SK-N-SH treated with all-trans-retinoic acid at 6 μM for 48 hours (cell line): ENCODE measurements around the gene CHPF2.

ENCODE experiments used
- ATAC-seq: fragments of 200-7000 bp; cut with Tn5 transposase; 3 replicates; pipeline ENCODE4 v1.9.1; 2020; ENCODE audit warnings: mild to moderate bottlenecking, moderate library complexity
- ARNTL ChIP-seq: fragments of 450-650 bp; formaldehyde crosslinking; IDR thresholded peaks from 2 replicates; pipeline ENCODE4 v1.5.0; 2020; ENCODE audit warnings: low read depth, mild to moderate bottlenecking, moderate library complexity, borderline replicate concordance
- BACH2 ChIP-seq: fragments of 250-450 bp; sonication (Bioruptor Pico); IDR thresholded peaks from 2 replicates; pipeline ENCODE4 v1.9.0; 2021; ENCODE audit warnings: mild to moderate bottlenecking, borderline replicate concordance
- CSDC2 ChIP-seq: fragments of 250-450 bp; sonication (Bioruptor Pico); IDR thresholded peaks from 2 replicates; pipeline ENCODE4 v1.5.0; 2020; ENCODE audit warnings: mild to moderate bottlenecking, moderate library complexity
- CSRNP3 ChIP-seq: fragments of 250-450 bp; sonication (Bioruptor Pico); IDR thresholded peaks from 2 replicates; pipeline ENCODE4 v1.5.1; 2021; ENCODE audit warnings: mild to moderate bottlenecking, moderate library complexity
- ESRRG ChIP-seq: fragments of 250-450 bp; sonication (Bioruptor Pico); IDR thresholded peaks from 2 replicates; pipeline ENCODE4 v1.6.1; 2021; ENCODE audit warnings: mild to moderate bottlenecking
- GLIS3 ChIP-seq: fragments of 250-450 bp; sonication (Bioruptor Pico); IDR thresholded peaks from 2 replicates; pipeline ENCODE4 v1.5.0; 2020; ENCODE audit warnings: mild to moderate bottlenecking, moderate library complexity
- ISL1 ChIP-seq: fragments of 250-450 bp; sonication (Bioruptor Pico); IDR thresholded peaks from 2 replicates; pipeline ENCODE4 v2.1.2; 2022; ENCODE audit warnings: mild to moderate bottlenecking, moderate library complexity
- OSR1 ChIP-seq: fragments of 250-450 bp; sonication (Bioruptor Pico); IDR thresholded peaks from 2 replicates; pipeline ENCODE4 v1.8.0; 2022; ENCODE audit warnings: moderate library complexity, mild to moderate bottlenecking, inconsistent platforms
- PATZ1 ChIP-seq: fragments of 250-450 bp; sonication (Bioruptor Pico); IDR thresholded peaks from 2 replicates; pipeline ENCODE4 v1.8.0; 2020; ENCODE audit warnings: mild to moderate bottlenecking, moderate library complexity, borderline replicate concordance
- POU6F1 ChIP-seq: fragments of 250-450 bp; sonication (Bioruptor Pico); IDR thresholded peaks from 2 replicates; pipeline ENCODE4 v1.8.0; 2021; ENCODE audit warnings: low read depth, mild to moderate bottlenecking, moderate library complexity, borderline replicate concordance
- PPARA ChIP-seq: fragments of 250-450 bp; sonication (Bioruptor Pico); IDR thresholded peaks from 2 replicates; pipeline ENCODE4 v1.5.0; 2020; ENCODE audit warnings: mild to moderate bottlenecking, borderline replicate concordance
- TCF4 ChIP-seq: fragments of 250-450 bp; sonication (Bioruptor Pico); IDR thresholded peaks from 2 replicates; pipeline ENCODE4 v1.8.0; 2021; ENCODE audit warnings: mild to moderate bottlenecking, moderate library complexity, borderline replicate concordance
- TOX ChIP-seq: fragments of 250-450 bp; sonication (Bioruptor Pico); IDR thresholded peaks from 2 replicates; pipeline ENCODE4 v1.8.0; 2021; ENCODE audit warnings: mild to moderate bottlenecking, moderate library complexity, borderline replicate concordance
- ZC3H10 ChIP-seq: fragments of 250-450 bp; sonication (Bioruptor Pico); IDR thresholded peaks from 2 replicates; pipeline ENCODE4 v1.5.1; 2021; ENCODE audit warnings: mild to moderate bottlenecking, moderate library complexity
- ZFP3 ChIP-seq: fragments of 250-450 bp; sonication (Bioruptor Pico); IDR thresholded peaks from 2 replicates; pipeline ENCODE4 v1.5.0; 2020; ENCODE audit warnings: mild to moderate bottlenecking, moderate library complexity
- ZFP30 ChIP-seq: fragments of 450-650 bp; formaldehyde crosslinking; IDR thresholded peaks from 2 replicates; pipeline ENCODE4 v1.5.0; 2022; ENCODE audit warnings: mild to moderate bottlenecking, moderate library complexity
- ZNF565 ChIP-seq: fragments of 450-650 bp; formaldehyde crosslinking; conservative IDR thresholded peaks from 2 replicates; pipeline ENCODE4 v1.5.0; 2020; ENCODE audit warnings: low read depth, mild to moderate bottlenecking, moderate library complexity
- ZNF70 ChIP-seq: fragments of 450-650 bp; formaldehyde crosslinking; IDR thresholded peaks from 2 replicates; pipeline ENCODE4 v1.5.0; 2020; ENCODE audit warnings: mild to moderate bottlenecking, moderate library complexity
- ZNF8 ChIP-seq: fragments of 450-650 bp; formaldehyde crosslinking; IDR thresholded peaks from 2 replicates; pipeline ENCODE4 v1.5.0; 2020; ENCODE audit warnings: mild to moderate bottlenecking, moderate library complexity
- TF ChIP-seq, protein P1 (sequence below): fragments of 250-450 bp; sonication (Bioruptor Pico); IDR thresholded peaks from 2 replicates; pipeline ENCODE4 v1.5.0; 2020; ENCODE audit warnings: mild to moderate bottlenecking, moderate library complexity
- TF ChIP-seq, protein P2 (sequence below): fragments of 250-450 bp; sonication (Bioruptor Pico); IDR thresholded peaks from 2 replicates; pipeline ENCODE4 v1.5.1; 2020; ENCODE audit warnings: low read depth, mild to moderate bottlenecking, moderate library complexity

CHPF2 gene

DNA sequence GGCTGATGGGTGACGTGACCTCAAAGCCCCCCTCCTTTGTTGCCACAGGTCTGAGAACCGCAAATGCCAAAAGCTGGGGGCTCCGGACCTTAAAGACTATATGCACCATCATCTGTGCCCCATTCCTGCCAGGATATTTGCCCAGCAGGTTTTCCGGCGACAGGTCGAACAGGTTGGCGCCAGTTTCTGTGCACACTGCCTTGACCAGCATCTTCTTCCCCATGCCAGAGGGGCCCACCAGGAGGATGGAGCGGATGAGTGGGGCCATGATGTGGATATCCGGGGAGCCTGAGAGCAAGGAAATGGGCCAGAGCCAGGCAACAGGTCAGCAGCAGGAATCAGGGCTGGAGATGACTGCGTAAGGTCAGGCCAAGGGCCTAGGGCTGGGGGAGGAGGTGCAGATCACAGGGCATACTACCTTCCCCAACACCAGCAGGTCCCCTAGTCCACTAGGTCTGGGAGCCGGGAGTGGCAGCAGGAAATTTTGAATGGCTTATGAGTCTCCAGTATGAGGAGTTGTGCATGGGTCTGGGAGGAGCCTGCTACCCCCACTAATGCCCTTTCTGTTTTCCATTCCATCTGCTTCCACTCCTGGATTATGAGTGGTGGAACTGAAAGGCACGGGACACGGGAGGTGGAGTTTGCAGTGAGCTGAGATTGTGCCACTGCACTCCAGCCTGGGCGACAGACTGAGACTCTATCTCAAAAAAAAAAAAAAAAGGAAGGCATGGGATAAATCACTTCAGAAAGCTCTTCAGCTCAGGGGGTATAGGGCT, 38.9 kb upstream of the CHPF2 start:
- no peak for ATAC-seq
- TF ChIP-seq ZC3H10 (CRISPR knock-in tag) (no peak), BACH2 (CRISPR knock-in tag) (no peak), ARNTL (CRISPR knock-in tag) (no peak), OSR1 (CRISPR knock-in tag) (no peak), ZFP30 (no peak), ESRRG (CRISPR knock-in tag) (no peak), GLIS3 (CRISPR knock-in tag) (no peak), PATZ1 (CRISPR knock-in tag) (no peak), ZNF565 (CRISPR knock-in tag) (no peak), CSDC2 (no peak), TOX (CRISPR knock-in tag) (no peak), ZNF8 (CRISPR knock-in tag) (no peak), ISL1 (CRISPR knock-in tag) (no peak), PPARA (no peak)
- TF ChIP-seq, protein P1, sequence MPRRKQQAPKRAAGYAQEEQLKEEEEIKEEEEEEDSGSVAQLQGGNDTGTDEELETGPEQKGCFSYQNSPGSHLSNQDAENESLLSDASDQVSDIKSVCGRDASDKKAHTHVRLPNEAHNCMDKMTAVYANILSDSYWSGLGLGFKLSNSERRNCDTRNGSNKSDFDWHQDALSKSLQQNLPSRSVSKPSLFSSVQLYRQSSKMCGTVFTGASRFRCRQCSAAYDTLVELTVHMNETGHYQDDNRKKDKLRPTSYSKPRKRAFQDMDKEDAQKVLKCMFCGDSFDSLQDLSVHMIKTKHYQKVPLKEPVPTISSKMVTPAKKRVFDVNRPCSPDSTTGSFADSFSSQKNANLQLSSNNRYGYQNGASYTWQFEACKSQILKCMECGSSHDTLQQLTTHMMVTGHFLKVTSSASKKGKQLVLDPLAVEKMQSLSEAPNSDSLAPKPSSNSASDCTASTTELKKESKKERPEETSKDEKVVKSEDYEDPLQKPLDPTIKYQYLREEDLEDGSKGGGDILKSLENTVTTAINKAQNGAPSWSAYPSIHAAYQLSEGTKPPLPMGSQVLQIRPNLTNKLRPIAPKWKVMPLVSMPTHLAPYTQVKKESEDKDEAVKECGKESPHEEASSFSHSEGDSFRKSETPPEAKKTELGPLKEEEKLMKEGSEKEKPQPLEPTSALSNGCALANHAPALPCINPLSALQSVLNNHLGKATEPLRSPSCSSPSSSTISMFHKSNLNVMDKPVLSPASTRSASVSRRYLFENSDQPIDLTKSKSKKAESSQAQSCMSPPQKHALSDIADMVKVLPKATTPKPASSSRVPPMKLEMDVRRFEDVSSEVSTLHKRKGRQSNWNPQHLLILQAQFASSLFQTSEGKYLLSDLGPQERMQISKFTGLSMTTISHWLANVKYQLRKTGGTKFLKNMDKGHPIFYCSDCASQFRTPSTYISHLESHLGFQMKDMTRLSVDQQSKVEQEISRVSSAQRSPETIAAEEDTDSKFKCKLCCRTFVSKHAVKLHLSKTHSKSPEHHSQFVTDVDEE (CRISPR knock-in tag), result no peak

DNA sequence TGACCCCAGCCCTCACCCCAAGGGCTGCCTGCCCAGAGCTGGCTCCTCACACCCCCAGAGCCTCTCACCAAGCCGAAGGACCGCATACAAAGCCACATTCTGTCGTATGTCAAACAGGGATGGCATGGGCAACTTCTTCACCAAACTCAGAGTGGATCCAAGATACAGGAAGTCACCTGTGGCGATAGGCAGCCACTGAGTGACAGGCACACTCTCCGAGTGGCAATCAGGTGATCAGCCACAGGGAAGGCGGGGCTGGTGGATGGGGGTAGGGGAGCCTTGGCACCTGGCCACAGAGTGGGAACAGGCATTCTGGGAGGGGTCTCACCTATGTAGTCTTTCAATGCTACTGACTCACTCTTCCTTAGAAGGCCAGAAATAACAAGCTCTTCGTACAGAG, 38.1 kb upstream of the CHPF2 start:
- TF ChIP-seq ZNF70 (no peak), OSR1 (CRISPR knock-in tag) (no peak), ZFP3 (CRISPR knock-in tag) (no peak), ZNF8 (CRISPR knock-in tag) (no peak), ZC3H10 (CRISPR knock-in tag) (no peak), TCF4 (CRISPR knock-in tag) (no peak), POU6F1 (CRISPR knock-in tag) (no peak), GLIS3 (CRISPR knock-in tag) (no peak), PPARA (no peak), CSRNP3 (no peak), TOX (CRISPR knock-in tag) (no peak)
- TF ChIP-seq, protein P2, sequence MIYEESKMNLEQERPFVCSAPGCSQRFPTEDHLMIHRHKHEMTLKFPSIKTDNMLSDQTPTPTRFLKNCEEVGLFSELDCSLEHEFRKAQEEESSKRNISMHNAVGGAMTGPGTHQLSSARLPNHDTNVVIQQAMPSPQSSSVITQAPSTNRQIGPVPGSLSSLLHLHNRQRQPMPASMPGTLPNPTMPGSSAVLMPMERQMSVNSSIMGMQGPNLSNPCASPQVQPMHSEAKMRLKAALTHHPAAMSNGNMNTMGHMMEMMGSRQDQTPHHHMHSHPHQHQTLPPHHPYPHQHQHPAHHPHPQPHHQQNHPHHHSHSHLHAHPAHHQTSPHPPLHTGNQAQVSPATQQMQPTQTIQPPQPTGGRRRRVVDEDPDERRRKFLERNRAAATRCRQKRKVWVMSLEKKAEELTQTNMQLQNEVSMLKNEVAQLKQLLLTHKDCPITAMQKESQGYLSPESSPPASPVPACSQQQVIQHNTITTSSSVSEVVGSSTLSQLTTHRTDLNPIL, result no peak
- TF ChIP-seq, protein P1 (CRISPR knock-in tag), result no peak
- no peak for ATAC-seq
